ENCODE results near the gene CAPZB. TPM values are rescaled to one million over a fixed set of nuclear protein-coding genes. Genes with fewer than 3 reads are reported as not detected.

Gene CAPZB
- total and polyA plus RNA-seq, 7 donors: 179 to 284 (median 224) TPM

GRCh38 chr1:19521411-19521810, 36.1 kb upstream of the CAPZB start:
- TF ChIP-seq, protein P1, sequence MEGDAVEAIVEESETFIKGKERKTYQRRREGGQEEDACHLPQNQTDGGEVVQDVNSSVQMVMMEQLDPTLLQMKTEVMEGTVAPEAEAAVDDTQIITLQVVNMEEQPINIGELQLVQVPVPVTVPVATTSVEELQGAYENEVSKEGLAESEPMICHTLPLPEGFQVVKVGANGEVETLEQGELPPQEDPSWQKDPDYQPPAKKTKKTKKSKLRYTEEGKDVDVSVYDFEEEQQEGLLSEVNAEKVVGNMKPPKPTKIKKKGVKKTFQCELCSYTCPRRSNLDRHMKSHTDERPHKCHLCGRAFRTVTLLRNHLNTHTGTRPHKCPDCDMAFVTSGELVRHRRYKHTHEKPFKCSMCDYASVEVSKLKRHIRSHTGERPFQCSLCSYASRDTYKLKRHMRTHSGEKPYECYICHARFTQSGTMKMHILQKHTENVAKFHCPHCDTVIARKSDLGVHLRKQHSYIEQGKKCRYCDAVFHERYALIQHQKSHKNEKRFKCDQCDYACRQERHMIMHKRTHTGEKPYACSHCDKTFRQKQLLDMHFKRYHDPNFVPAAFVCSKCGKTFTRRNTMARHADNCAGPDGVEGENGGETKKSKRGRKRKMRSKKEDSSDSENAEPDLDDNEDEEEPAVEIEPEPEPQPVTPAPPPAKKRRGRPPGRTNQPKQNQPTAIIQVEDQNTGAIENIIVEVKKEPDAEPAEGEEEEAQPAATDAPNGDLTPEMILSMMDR (IDR thresholded peaks at IDR 0.05): no peak
- DNase-seq (no peak), ATAC-seq (no peak)
- Histone ChIP-seq H3K27me3 (ENCODE audit: insufficient read depth in 3 of 3, low read length in 2 of 3) (no peaks in the 10 kb centered on the region), H3K4me3 (no peak overlapping the region), H3K9me3 (no peaks in the 10 kb centered on the region), H3K27ac (no peak overlapping the region), H3K36me3 (ENCODE audit: insufficient read depth in 1 of 2, low read depth in 1 of 2) (no peaks in the 10 kb centered on the region), H3K4me1 (no peaks in the 10 kb centered on the region)
- 90 to 97% (median 96%) methylated on average over 2 of the region's 2 CpGs for WGBS, 3 donors
- intact Hi-C loops (cut with DNase I): no loop called here

DNA sequence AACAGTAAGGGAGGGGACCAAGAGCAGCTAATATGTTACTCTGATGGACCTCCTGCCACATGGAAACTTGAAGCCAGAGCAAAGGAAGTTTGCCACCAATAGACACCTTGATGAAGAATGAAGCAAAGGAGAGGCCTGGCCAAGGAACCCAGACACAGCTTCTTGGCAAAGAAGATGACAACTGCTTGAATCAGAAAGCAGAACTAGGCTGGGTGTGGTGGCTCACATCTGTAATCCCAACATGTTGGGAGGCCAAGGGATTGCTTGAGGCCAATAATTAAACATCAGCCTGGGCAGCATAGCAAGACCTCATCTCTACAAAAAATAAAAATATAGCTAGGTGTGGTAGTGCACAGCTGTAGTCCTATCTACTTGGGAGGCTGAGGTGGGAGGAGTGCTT, 31.7 kb upstream of the CAPZB start:
- Histone ChIP-seq H3K27me3 (ENCODE audit: insufficient read depth in 3 of 3, low read length in 2 of 3) (no peaks in the 10 kb centered on the region), H3K4me1 (no peaks in the 10 kb centered on the region), H3K36me3 (ENCODE audit: insufficient read depth in 1 of 2, low read depth in 1 of 2) (no peaks in the 10 kb centered on the region), H3K9me3 (no peaks in the 10 kb centered on the region), H3K27ac (no peak overlapping the region), H3K4me3 (no peak overlapping the region)
- ATAC-seq: no peak
- TF ChIP-seq, protein P1 (IDR thresholded peaks at IDR 0.05): no peak
- no peak for DNase-seq
- intact Hi-C loops (cut with DNase I): no loop called here

DNA sequence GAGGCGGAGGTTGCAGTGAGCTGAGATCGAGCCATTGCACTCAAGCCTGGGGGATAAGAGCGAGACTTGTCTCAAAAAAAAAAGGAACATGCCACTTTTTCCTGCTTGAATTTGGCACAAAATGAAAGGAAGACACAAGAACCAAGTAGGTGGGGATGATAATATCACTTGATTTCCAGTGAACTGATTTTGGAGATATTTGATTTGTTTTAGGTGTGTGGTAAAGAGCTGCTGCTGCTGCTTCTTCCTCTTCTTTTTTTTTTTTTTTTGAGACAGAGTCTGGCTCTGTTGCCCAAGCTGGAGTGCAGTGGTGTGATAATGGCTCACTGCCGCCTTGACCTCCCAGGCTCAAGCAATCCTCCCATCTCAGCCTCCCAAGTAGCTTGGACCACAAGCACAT, 29.9 kb upstream of the CAPZB start:
- TF ChIP-seq, protein P1 (IDR thresholded peaks at IDR 0.05): no peak
- H3K9me3 ChIP-seq: no peaks in the 10 kb centered on the region
- 96 to 98% (median 98%) methylated on average over 4 of the region's 4 CpGs for WGBS, 3 donors
- H3K4me1 ChIP-seq: no peaks in the 10 kb centered on the region
- H3K27me3 ChIP-seq (ENCODE audit: insufficient read depth in 3 of 3, low read length in 2 of 3): no peaks in the 10 kb centered on the region
- DNase-seq (no peak), ATAC-seq (no peak)
- H3K36me3 ChIP-seq (ENCODE audit: insufficient read depth in 1 of 2, low read depth in 1 of 2): no peaks in the 10 kb centered on the region
- no peak overlapping the region for H3K4me3 ChIP-seq
- intact Hi-C loops (cut with DNase I): no loop called here
- H3K27ac ChIP-seq: no peak overlapping the region

GRCh38 chr1:19514391-19514831, 29.1 kb upstream of the CAPZB start:
- ATAC-seq (peak in 3 of 4 donors; percentile 61 to 86 (median 72)), DNase-seq (peak; percentile 35 to 80)
- TF ChIP-seq, protein P1 (IDR thresholded peaks at IDR 0.05): no peak
- Histone ChIP-seq H3K27me3 (ENCODE audit: insufficient read depth in 3 of 3, low read length in 2 of 3) (no peaks in the 10 kb centered on the region), H3K36me3 (ENCODE audit: insufficient read depth in 1 of 2, low read depth in 1 of 2) (no peaks in the 10 kb centered on the region), H3K4me1 (no peaks in the 10 kb centered on the region), H3K27ac (no peak overlapping the region), H3K9me3 (no peaks in the 10 kb centered on the region), H3K4me3 (no peak overlapping the region)
- WGBS, 3 donors: 63 to 68% (median 65%) methylated on average over 7 of the region's 7 CpGs
- intact Hi-C loops (cut with DNase I): no loop called here

DNA sequence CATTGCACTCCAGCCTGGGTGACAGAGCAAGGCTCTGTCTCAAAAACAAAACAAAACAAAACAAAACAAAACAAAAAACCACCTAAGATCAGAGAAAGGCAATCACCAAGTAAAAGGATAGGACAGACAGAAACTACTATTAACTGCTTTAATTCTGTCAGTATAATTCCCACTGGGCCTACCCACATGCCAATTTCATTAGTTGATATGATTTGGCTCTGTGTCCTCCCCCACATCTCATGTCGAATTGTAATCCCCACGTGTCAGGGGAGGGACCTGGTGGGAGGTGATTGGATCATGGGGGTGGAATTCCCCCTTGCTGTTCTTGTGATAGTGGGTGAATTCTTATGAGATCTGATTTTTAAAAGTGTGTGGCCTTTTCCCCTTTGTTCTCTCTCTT, 27.2 kb upstream of the CAPZB start:
- DNase-seq (no peak), ATAC-seq (no peak)
- WGBS, 3 donors: 22 to 40% (median 26%) methylated on average over 2 of the region's 2 CpGs
- H3K4me3 ChIP-seq: no peak overlapping the region
- H3K36me3 ChIP-seq (ENCODE audit: insufficient read depth in 1 of 2, low read depth in 1 of 2): no peaks in the 10 kb centered on the region
- no peak overlapping the region for H3K27ac ChIP-seq
- H3K9me3 ChIP-seq: no peaks in the 10 kb centered on the region
- intact Hi-C loops (cut with DNase I): no loop called here
- TF ChIP-seq, protein P1 (IDR thresholded peaks at IDR 0.05): no peak
- no peaks in the 10 kb centered on the region for H3K4me1 ChIP-seq
- H3K27me3 ChIP-seq (ENCODE audit: insufficient read depth in 3 of 3, low read length in 2 of 3): no peaks in the 10 kb centered on the region
